GM10248 (cell line): ENCODE data around the gene THSD8.

Experiments used
- CTCF ChIA-PET: fragments of 300-600 bp; sonication (Branson Sonifier 250); formaldehyde crosslinking; extraction: SDS; loops from one replicate; lab custom pipeline; 2021; ENCODE audit warnings: antibody characterized with exemption; lab: Yijun Ruan, JAX
- POLR2A ChIA-PET: fragments of 350-650 bp; sonication (Branson Sonifier 250); formaldehyde crosslinking; extraction: SDS; loops from one replicate; lab custom pipeline; 2020; ENCODE audit warnings: antibody characterized with exemption; lab: Yijun Ruan, JAX
- DNase-seq: peaks from one replicate; pipeline ENCODE4 v3.0.0; 2012; ENCODE audit errors: extremely low spot score
- TF ChIP-seq, protein P1 (sequence below): IDR thresholded peaks from 2 replicates; pipeline ENCODE4 v1.5.1; 2012; ENCODE audit warnings: mild to moderate bottlenecking, low read depth; ENCODE audit errors: extremely low read depth, missing control alignments, control extremely low read depth

Gene THSD8

DNA sequence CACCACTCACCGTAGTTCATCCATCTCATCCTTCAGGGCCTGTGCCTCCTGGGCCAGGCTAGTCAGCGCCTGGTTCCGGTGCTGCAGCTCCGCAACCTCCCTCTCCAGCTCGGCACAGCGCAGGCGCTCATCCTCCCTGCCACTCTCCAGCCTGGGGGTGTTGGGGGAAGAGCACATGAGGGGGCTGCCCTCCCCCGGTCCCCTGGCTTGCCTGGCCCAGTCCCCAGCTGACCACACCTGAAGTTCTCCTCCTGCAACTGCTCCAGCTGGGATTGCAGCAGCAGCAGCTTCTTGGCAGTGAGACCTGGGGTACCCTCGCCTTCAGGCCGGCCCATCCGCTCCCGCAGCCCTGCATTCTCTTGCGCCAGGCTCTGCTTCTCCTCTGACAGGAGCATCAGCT is 30.9 kb upstream of the THSD8 start:
- TF ChIP-seq, protein P1, sequence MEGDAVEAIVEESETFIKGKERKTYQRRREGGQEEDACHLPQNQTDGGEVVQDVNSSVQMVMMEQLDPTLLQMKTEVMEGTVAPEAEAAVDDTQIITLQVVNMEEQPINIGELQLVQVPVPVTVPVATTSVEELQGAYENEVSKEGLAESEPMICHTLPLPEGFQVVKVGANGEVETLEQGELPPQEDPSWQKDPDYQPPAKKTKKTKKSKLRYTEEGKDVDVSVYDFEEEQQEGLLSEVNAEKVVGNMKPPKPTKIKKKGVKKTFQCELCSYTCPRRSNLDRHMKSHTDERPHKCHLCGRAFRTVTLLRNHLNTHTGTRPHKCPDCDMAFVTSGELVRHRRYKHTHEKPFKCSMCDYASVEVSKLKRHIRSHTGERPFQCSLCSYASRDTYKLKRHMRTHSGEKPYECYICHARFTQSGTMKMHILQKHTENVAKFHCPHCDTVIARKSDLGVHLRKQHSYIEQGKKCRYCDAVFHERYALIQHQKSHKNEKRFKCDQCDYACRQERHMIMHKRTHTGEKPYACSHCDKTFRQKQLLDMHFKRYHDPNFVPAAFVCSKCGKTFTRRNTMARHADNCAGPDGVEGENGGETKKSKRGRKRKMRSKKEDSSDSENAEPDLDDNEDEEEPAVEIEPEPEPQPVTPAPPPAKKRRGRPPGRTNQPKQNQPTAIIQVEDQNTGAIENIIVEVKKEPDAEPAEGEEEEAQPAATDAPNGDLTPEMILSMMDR, result no peak
- no peak for DNase-seq
- POLR2A ChIA-PET, result interaction anchor here (0.5 kb wide), 1 partner anchor 151 kb away, joined by 3 read pairs; no protein-coding TSS in a partner anchor
- CTCF ChIA-PET, result interaction anchor here (1.5 to 18.0 kb wide), 5 partner anchors 11 to 76 kb away, joined by 3 to 550 read pairs (median 16); partner anchors contain the start of genes BEST2, GET3, JUNB and THSD8

DNA sequence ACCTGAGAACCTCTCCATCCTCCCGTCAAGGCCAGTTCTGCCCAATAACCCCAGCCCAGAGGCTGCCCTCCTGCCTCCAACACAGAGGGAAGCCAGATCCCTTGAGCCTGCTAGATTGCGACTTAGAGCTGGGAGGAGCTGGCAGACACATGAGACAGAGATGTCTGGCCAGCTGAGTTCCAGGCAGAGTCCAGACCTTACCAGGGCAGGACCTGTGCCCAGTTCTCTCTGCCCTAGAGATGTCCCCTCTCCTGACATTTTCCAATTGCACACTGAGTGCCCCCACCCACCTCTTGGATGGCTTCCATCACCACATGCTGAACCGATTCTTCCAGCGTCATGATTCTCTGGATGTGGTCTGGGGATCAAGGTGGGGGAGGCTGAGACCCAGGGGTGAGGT is 29.5 kb upstream of the THSD8 start:
- POLR2A ChIA-PET, result interaction anchor here (0.6 to 2.5 kb wide), 2 partner anchors 19 to 40 kb away, joined by 3 to 17 read pairs; partner anchors contain the start of gene JUNB
- no peak for DNase-seq
- CTCF ChIA-PET, result interaction anchor here (2.2 to 11.6 kb wide), 5 partner anchors 14 to 75 kb away, joined by 4 to 399 read pairs (median 54); partner anchors contain the start of genes GET3, JUNB, PRDX2 and RNASEH2A
- TF ChIP-seq, protein P1, result no peak

GRCh38 chr19:12773571-12773970 is 28.3 kb upstream of the THSD8 start:
- no peak for DNase-seq
- ChIA-PET POLR2A (interaction anchor here (2.5 kb wide), 1 partner anchor 18 kb away, joined by 17 read pairs; the partner anchor contains the start of gene JUNB), CTCF (interaction anchor here (1.2 to 11.6 kb wide), 8 partner anchors 8 to 300 kb away, joined by 3 to 399 read pairs (median 30); partner anchors contain the start of genes GET3, JUNB, PRDX2 and RNASEH2A)
- TF ChIP-seq, protein P1, result peak; percentile 46

DNA sequence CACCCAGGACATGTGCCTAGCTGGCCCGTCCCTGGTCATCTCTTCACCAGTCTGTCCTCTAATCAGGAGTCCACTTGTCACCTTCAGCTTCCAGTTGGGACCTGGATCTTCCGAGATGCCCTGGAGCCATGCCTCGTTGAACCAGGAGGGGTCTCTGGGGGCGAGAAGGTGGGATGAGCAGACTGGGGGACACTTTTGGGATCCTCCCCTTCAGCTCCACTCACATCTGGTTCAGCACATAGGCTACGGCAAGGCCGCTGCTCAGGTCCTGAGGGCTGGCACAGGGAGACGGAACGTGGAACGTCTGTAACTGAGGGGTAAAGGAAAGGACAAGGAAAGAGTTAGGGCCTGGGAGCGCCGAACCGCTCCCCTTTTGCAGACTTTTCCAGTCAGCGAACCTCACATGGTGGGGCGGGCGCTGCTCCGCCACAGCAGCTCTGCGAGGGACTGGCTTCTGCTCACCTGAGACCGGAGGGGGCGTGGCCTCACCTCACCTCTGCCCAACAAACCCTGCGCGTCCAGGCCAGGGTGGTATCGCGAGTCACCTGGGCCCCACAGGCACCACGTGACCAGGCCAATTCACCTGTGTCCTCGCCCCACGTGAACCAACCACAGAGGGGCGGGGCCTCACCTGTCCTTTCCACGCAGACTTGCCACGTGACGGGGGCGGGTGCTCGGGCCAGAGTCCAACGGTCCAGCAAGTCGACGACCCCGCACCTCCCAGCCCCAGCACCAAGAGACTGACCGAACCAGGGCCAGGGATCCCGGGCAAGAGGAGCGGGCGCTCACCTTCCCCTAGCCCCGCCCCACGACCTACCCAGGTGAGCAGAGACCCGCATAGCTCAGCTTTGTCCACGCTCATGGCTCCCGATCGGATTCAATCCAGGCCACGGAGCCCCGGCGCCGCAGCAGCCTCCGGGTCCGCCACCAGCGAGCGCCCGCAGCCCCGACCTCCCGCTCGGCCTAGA is 27.0 kb upstream of the THSD8 start, which contains the start of gene HOOK2:
Gene HOOK2 (minus strand): TSS at position 965 of the 968 bp plus-strand sequence. CDS start 103 bp downstream, at position 862.
- ChIA-PET POLR2A (interaction anchor here (0.5 to 2.5 kb wide), 2 partner anchors 17 to 43 kb away, joined by 5 to 17 read pairs; partner anchors contain the start of gene JUNB), CTCF (interaction anchor here (1.9 to 11.6 kb wide), 5 partner anchors 10 to 72 kb away, joined by 5 to 399 read pairs (median 70); partner anchors contain the start of genes JUNB, PRDX2, RNASEH2A and THSD8)
- TF ChIP-seq, protein P1, result no peak
- DNase-seq, result no peak

DNA sequence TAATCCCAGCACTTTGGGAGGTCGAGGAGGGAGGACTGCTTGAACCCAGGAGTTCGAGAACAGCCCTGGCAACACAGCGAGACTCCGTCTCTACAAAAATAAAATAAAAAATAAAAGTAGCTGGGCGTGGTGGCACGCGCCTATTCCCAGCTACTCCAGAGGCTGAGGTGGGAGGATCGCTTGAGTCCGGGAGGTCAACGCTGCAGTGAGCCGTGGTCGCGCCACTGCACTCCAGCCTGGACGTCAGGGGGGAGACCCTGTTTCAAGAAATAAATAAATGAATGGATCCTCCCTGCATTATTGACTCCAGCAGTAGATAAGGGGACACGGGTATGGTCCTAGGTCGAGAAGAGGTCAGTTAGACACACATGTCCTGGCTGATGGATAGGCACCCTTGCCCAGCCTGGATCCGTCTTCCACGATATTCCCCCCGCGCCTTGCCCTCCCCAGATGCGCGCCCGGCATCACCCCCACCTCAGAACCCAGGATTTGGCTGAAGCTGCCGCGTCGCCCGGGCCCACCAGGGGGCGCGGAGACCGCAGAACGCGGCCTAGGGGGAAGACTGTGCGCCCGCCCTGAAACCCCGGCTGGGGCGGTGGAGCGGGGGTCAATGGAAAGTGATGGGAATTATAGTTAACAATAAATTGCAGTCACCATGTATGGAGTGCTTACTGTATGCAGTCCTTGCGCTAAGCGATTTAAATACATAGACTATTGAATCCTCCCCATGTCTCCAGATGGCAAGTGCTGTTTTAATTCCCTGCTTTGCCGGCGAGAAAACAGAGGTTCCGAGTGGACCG is 24.5 kb upstream of the THSD8 start:
- ChIA-PET CTCF (interaction anchor here (0.7 to 11.6 kb wide), 16 partner anchors 10 to 718 kb away, joined by 3 to 399 read pairs (median 4); partner anchors contain the start of genes JUNB, PRDX2, RNASEH2A and THSD8), POLR2A (interaction anchor here (0.7 to 3.9 kb wide), 4 partner anchors 12 to 20 kb away, joined by 3 to 110 read pairs (median 7); partner anchors contain the start of gene JUNB)
- peak; percentile 75 for DNase-seq

More for the DNA sequence above, 24.5 kb upstream of the THSD8 start:
- TF ChIP-seq, protein P1, result peak; percentile 94
